Thoracic aorta (tissue), 2 donors: ENCODE data around the gene KIF27. TPM values are rescaled to one million over a fixed set of nuclear protein-coding genes. Genes with fewer than 3 reads are reported as not detected.

Experiments used
- ATAC-seq: fragments of 150-250 bp; one replicate; pipeline ENCODE4 v1.8.0; 2017; ENCODE audit warnings: low read depth; ENCODE audit not compliant: insufficient number of reproducible peaks, low FRiP score
- DNase-seq: peaks from one replicate; pipeline ENCODE4 v3.0.0-alpha.2; 2020; ENCODE audit warnings: low spot score
- H3K27ac ChIP-seq, 2 donors: fragments of 200-600 bp; sonication (generic); 1 replicate in 1 of 2; 2 replicates in 1 of 2; pipeline ENCODE4 v1.5.1; 2016; ENCODE audit warnings: mild to moderate bottlenecking in 2 of 2, moderate library complexity in 2 of 2
- H3K27me3 ChIP-seq: fragments of 200-600 bp; sonication (generic); replicated peaks from 2 replicates; pipeline ENCODE4 v1.6.0; 2016; ENCODE audit warnings: mild to moderate bottlenecking; ENCODE audit not compliant: insufficient read depth
- H3K36me3 ChIP-seq: fragments of 200-600 bp; sonication (generic); one replicate; pipeline ENCODE4 v1.5.1; 2016
- H3K4me1 ChIP-seq, 2 donors: fragments of 200-600 bp; sonication (generic); 1 replicate in 1 of 2; 2 replicates in 1 of 2; pipeline versions ENCODE4 v1.5.1 to v1.6.0; 2016; ENCODE audit warnings: low read depth in 2 of 2, mild to moderate bottlenecking in 1 of 2; ENCODE audit not compliant: control insufficient read depth in 1 of 2
- H3K4me3 ChIP-seq: fragments of 200-600 bp; sonication (generic); 2 replicates; pipeline ENCODE4 v1.5.1; 2016; ENCODE audit warnings: mild to moderate bottlenecking
- H3K9me3 ChIP-seq: fragments of 200-600 bp; sonication (generic); 2 replicates; pipeline ENCODE4 v1.5.1; 2016
- total RNA-seq, 2 donors: library from RNA; depleted of rRNA; stranded (reverse); fragments of >200 nt; gene quantifications; one replicate each; pipeline versions ENCODE4 v1.1.0 to v1.2.3, GENCODE V29; 2016
- TF ChIP-seq, protein P1 (sequence below): fragments of 200-600 bp; sonication (generic); IDR thresholded peaks from one replicate; pipeline ENCODE4 v1.5.1; 2019; ENCODE audit warnings: antibody characterized with exemption

Gene KIF27, protein sequence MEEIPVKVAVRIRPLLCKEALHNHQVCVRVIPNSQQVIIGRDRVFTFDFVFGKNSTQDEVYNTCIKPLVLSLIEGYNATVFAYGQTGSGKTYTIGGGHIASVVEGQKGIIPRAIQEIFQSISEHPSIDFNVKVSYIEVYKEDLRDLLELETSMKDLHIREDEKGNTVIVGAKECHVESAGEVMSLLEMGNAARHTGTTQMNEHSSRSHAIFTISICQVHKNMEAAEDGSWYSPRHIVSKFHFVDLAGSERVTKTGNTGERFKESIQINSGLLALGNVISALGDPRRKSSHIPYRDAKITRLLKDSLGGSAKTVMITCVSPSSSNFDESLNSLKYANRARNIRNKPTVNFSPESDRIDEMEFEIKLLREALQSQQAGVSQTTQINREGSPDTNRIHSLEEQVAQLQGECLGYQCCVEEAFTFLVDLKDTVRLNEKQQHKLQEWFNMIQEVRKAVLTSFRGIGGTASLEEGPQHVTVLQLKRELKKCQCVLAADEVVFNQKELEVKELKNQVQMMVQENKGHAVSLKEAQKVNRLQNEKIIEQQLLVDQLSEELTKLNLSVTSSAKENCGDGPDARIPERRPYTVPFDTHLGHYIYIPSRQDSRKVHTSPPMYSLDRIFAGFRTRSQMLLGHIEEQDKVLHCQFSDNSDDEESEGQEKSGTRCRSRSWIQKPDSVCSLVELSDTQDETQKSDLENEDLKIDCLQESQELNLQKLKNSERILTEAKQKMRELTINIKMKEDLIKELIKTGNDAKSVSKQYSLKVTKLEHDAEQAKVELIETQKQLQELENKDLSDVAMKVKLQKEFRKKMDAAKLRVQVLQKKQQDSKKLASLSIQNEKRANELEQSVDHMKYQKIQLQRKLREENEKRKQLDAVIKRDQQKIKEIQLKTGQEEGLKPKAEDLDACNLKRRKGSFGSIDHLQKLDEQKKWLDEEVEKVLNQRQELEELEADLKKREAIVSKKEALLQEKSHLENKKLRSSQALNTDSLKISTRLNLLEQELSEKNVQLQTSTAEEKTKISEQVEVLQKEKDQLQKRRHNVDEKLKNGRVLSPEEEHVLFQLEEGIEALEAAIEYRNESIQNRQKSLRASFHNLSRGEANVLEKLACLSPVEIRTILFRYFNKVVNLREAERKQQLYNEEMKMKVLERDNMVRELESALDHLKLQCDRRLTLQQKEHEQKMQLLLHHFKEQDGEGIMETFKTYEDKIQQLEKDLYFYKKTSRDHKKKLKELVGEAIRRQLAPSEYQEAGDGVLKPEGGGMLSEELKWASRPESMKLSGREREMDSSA (N-terminal part only)
- 1 to 10 TPM; 2.3 to 4.3 TPM for total RNA-seq

GRCh38 chr9:83920927-83921707, at the start of gene KIF27:
Gene KIF27, minus strand, starts transcription at chr9:83921432. Its CDS starts 5,841 bp downstream, at chr9:83915591.
- DNase-seq (peak; percentile 96), ATAC-seq (peak; percentile 91)
- H3K9me3 ChIP-seq, result no peaks in the 10 kb centered on the region
- H3K4me3 ChIP-seq, result peak within 1 kb of the TSS; percentile 98
- H3K27me3 ChIP-seq, result no peaks in the 10 kb centered on the region
- TF ChIP-seq, protein P1, sequence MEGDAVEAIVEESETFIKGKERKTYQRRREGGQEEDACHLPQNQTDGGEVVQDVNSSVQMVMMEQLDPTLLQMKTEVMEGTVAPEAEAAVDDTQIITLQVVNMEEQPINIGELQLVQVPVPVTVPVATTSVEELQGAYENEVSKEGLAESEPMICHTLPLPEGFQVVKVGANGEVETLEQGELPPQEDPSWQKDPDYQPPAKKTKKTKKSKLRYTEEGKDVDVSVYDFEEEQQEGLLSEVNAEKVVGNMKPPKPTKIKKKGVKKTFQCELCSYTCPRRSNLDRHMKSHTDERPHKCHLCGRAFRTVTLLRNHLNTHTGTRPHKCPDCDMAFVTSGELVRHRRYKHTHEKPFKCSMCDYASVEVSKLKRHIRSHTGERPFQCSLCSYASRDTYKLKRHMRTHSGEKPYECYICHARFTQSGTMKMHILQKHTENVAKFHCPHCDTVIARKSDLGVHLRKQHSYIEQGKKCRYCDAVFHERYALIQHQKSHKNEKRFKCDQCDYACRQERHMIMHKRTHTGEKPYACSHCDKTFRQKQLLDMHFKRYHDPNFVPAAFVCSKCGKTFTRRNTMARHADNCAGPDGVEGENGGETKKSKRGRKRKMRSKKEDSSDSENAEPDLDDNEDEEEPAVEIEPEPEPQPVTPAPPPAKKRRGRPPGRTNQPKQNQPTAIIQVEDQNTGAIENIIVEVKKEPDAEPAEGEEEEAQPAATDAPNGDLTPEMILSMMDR, result peak; percentile 43
- H3K4me1 ChIP-seq, result peaks cover 0 to 8% of the 10 kb centered on the region in 2 donors
- no peaks in the 10 kb centered on the region for H3K36me3 ChIP-seq
- peak within 1 kb of the TSS; percentile 87 to 96 for H3K27ac ChIP-seq

GRCh38 chr9:83969602-83970001, 48.4 kb upstream of the KIF27 start:
- ATAC-seq, result no peak
- Histone ChIP-seq H3K27ac (no peak overlapping the region), H3K4me1 (peaks cover 0 to 2% of the 10 kb centered on the region in 2 donors), H3K36me3 (peaks cover 70% of the 10 kb centered on the region), H3K9me3 (no peaks in the 10 kb centered on the region), H3K4me3 (no peak overlapping the region), H3K27me3 (no peaks in the 10 kb centered on the region)
- DNase-seq, result no peak
- TF ChIP-seq, protein P1, result no peak

DNA sequence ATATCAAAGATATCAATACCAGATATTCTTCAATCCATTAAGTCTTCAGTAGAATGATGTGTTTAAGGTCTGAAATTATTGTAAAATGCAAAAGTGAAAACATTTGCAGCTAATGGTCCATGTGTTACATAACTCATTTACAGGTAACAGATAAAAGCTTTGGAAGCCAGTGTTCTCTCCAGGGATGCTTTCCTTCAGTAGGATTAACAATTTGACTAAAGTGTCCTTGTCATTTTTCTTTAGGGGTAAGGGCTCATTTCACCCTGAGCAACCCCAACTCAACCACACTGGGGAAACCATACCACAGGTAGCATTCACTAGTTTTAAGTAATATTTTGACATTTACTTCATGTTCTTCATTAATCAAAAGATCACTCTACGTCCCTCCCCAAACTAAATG, 45.8 kb upstream of the KIF27 start:
- Histone ChIP-seq H3K4me1 (no peaks in the 10 kb centered on the region), H3K4me3 (no peak overlapping the region), H3K27me3 (no peaks in the 10 kb centered on the region), H3K9me3 (no peaks in the 10 kb centered on the region), H3K36me3 (peaks cover 48% of the 10 kb centered on the region), H3K27ac (no peak overlapping the region)
- ATAC-seq (no peak), DNase-seq (no peak)
- TF ChIP-seq, protein P1, result no peak

- Histone ChIP-seq H3K27ac (no peak overlapping the region), H3K27me3 (no peaks in the 10 kb centered on the region), H3K36me3 (peaks cover 39% of the 10 kb centered on the region), H3K4me1 (no peaks in the 10 kb centered on the region), H3K4me3 (no peak overlapping the region), H3K9me3 (no peaks in the 10 kb centered on the region)
- DNase-seq (no peak), ATAC-seq (no peak)
- TF ChIP-seq, protein P1, result no peak
Observed at GRCh38 chr9:83966209-83966582, 45.0 kb upstream of the KIF27 start.
